Measurements from ENCODE around the gene MT1H. TPM values are rescaled to one million over a fixed set of nuclear protein-coding genes. Genes with fewer than 3 reads are reported as not detected.

MT1H gene
- total and polyA plus RNA-seq, 2 of the 13 experiments (the other 11 are each of a cell fraction or from before 2014, with no cell fraction given), result 0.60 TPM; not detected in 1

DNA sequence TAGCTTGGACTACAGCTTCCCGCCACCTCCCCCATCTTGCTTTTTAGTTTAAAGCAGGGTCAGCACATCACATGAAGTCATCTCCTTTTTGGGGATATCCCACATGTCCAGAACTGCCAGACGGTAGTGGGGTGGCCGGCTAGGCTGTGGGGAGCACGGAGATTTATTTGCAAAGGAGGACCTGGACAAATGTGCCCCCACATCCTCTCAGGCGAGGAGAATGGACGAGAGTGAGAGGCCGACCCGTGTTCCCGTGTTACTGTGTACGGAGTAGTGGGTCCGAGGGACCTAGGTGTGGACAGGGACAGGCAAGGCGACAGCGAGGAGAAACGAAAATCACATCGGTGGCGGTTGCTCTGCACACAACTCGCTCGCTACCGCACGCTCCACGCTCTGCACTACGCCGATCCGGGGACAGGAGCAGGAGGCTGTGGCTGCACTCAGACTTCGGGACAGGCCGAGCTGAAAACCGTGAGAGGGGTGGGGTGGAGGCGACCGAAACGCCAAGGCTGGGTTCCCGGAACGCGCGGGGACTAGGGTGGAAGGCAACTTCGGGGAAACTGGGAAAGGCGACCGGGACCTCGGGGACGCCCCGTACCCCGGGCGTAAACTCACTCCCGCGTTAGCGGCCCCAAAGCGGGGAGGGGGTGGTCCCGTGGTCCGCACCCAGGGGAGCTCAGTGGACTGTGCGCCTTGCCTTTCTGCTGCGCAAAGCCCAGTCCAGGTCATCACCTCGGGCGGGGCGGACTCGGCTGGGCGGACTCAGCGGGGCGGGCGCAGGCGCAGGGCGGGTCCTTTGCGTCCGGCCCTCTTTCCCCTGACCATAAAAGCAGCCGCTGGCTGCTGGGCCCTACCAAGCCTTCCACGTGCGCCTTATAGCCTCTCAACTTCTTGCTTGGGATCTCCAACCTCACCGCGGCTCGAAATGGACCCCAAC is 31.5 kb upstream of the MT1H start, which contains the start of gene MT1A (continued):
- TF ChIP-seq, protein P1, sequence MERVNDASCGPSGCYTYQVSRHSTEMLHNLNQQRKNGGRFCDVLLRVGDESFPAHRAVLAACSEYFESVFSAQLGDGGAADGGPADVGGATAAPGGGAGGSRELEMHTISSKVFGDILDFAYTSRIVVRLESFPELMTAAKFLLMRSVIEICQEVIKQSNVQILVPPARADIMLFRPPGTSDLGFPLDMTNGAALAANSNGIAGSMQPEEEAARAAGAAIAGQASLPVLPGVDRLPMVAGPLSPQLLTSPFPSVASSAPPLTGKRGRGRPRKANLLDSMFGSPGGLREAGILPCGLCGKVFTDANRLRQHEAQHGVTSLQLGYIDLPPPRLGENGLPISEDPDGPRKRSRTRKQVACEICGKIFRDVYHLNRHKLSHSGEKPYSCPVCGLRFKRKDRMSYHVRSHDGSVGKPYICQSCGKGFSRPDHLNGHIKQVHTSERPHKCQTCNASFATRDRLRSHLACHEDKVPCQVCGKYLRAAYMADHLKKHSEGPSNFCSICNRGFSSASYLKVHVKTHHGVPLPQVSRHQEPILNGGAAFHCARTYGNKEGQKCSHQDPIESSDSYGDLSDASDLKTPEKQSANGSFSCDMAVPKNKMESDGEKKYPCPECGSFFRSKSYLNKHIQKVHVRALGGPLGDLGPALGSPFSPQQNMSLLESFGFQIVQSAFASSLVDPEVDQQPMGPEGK (CRISPR knock-in tag; IDR thresholded peaks at IDR 0.05), result peak; percentile 53
- peak; percentile 58; the same call in 1 of the 2 replicates for TF ChIP-seq KDM2A (CRISPR knock-in tag; IDR thresholded peaks at IDR 0.05; ENCODE audit: borderline replicate concordance, low read depth)
- TF ChIP-seq SMC3 (IDR thresholded peaks at IDR 0.05; ENCODE audit: low read length), result no peak
- no peak for TF ChIP-seq TOE1 (CRISPR knock-in tag; IDR thresholded peaks at IDR 0.05)
- no peak for TF ChIP-seq ZNF256 (CRISPR knock-in tag; conservative IDR thresholded peaks at IDR 0.05)
- TF ChIP-seq, protein P2, sequence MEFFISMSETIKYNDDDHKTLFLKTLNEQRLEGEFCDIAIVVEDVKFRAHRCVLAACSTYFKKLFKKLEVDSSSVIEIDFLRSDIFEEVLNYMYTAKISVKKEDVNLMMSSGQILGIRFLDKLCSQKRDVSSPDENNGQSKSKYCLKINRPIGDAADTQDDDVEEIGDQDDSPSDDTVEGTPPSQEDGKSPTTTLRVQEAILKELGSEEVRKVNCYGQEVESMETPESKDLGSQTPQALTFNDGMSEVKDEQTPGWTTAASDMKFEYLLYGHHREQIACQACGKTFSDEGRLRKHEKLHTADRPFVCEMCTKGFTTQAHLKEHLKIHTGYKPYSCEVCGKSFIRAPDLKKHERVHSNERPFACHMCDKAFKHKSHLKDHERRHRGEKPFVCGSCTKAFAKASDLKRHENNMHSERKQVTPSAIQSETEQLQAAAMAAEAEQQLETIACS (CRISPR knock-in tag; IDR thresholded peaks at IDR 0.05), result no peak
- TF ChIP-seq, protein P3, sequence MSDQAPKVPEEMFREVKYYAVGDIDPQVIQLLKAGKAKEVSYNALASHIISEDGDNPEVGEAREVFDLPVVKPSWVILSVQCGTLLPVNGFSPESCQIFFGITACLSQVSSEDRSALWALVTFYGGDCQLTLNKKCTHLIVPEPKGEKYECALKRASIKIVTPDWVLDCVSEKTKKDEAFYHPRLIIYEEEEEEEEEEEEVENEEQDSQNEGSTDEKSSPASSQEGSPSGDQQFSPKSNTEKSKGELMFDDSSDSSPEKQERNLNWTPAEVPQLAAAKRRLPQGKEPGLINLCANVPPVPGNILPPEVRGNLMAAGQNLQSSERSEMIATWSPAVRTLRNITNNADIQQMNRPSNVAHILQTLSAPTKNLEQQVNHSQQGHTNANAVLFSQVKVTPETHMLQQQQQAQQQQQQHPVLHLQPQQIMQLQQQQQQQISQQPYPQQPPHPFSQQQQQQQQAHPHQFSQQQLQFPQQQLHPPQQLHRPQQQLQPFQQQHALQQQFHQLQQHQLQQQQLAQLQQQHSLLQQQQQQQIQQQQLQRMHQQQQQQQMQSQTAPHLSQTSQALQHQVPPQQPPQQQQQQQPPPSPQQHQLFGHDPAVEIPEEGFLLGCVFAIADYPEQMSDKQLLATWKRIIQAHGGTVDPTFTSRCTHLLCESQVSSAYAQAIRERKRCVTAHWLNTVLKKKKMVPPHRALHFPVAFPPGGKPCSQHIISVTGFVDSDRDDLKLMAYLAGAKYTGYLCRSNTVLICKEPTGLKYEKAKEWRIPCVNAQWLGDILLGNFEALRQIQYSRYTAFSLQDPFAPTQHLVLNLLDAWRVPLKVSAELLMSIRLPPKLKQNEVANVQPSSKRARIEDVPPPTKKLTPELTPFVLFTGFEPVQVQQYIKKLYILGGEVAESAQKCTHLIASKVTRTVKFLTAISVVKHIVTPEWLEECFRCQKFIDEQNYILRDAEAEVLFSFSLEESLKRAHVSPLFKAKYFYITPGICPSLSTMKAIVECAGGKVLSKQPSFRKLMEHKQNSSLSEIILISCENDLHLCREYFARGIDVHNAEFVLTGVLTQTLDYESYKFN (CRISPR knock-in tag; conservative IDR thresholded peaks at IDR 0.05), result peak; percentile 37; the same call in 1 of the 2 replicates
- TF ChIP-seq KLF15 (CRISPR knock-in tag; IDR thresholded peaks at IDR 0.05; ENCODE audit: borderline replicate concordance), result no peak
- TF ChIP-seq, protein P4, sequence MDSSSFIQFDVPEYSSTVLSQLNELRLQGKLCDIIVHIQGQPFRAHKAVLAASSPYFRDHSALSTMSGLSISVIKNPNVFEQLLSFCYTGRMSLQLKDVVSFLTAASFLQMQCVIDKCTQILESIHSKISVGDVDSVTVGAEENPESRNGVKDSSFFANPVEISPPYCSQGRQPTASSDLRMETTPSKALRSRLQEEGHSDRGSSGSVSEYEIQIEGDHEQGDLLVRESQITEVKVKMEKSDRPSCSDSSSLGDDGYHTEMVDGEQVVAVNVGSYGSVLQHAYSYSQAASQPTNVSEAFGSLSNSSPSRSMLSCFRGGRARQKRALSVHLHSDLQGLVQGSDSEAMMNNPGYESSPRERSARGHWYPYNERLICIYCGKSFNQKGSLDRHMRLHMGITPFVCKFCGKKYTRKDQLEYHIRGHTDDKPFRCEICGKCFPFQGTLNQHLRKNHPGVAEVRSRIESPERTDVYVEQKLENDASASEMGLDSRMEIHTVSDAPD (CRISPR knock-in tag; IDR thresholded peaks at IDR 0.05), result no peak
- TF ChIP-seq, protein P5, sequence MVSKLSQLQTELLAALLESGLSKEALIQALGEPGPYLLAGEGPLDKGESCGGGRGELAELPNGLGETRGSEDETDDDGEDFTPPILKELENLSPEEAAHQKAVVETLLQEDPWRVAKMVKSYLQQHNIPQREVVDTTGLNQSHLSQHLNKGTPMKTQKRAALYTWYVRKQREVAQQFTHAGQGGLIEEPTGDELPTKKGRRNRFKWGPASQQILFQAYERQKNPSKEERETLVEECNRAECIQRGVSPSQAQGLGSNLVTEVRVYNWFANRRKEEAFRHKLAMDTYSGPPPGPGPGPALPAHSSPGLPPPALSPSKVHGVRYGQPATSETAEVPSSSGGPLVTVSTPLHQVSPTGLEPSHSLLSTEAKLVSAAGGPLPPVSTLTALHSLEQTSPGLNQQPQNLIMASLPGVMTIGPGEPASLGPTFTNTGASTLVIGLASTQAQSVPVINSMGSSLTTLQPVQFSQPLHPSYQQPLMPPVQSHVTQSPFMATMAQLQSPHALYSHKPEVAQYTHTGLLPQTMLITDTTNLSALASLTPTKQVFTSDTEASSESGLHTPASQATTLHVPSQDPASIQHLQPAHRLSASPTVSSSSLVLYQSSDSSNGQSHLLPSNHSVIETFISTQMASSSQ (IDR thresholded peaks at IDR 0.05; ENCODE audit: low read depth), result no peak
- TF ChIP-seq, protein P5 (CRISPR knock-in tag; IDR thresholded peaks at IDR 0.05; ENCODE audit: borderline replicate concordance), result 0 out of 2 replicates have a peak, but pooled peaks have one; percentile 27
- TF ChIP-seq MTF2 (CRISPR knock-in tag; IDR thresholded peaks at IDR 0.05; ENCODE audit: borderline replicate concordance), result 0 out of 2 replicates have a peak, but pooled peaks have one; percentile 84
- no peak for TF ChIP-seq MAF1 (CRISPR knock-in tag; IDR thresholded peaks at IDR 0.05; ENCODE audit: borderline replicate concordance)
- TF ChIP-seq, protein P6, sequence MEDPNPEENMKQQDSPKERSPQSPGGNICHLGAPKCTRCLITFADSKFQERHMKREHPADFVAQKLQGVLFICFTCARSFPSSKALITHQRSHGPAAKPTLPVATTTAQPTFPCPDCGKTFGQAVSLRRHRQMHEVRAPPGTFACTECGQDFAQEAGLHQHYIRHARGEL (CRISPR knock-in tag; IDR thresholded peaks at IDR 0.05), result no peak

Data from HepG2 (cell line).